ENCODE data around the gene TPM2. TPM values are rescaled to one million over a fixed set of nuclear protein-coding genes. Genes with fewer than 3 reads are reported as not detected.

Gene TPM2
- total RNA-seq (218 TPM), polyA plus RNA-seq (ENCODE audit: insufficient read depth, low read depth, low replicate concordance) (287 TPM)
- long read RNA-seq, donor 1, transcript TPM2-203 (9 exons, 1,183 nt) = major isoform, 24 of 77 reads
- long read RNA-seq, donor 1, transcript TPM2-201 (9 exons, 1,018 nt) = minor isoform, 11 of 77 reads
- long read RNA-seq, donor 1, partial matches to known transcripts = 31 of 77 reads
- long read RNA-seq, donor 1, other reads (novel, unspliced or antisense) = 5 of 77 reads
- long read RNA-seq, donor 2, transcript TPM2-203 (9 exons, 1,183 nt) = major isoform, 27 of 72 reads
- long read RNA-seq, donor 2, transcript TPM2-201 (9 exons, 1,018 nt) = minor isoform, 6 of 72 reads
- long read RNA-seq, donor 2, partial matches to known transcripts = 39 of 72 reads
- long read RNA-seq, donor 2, other reads (novel, unspliced or antisense) = 0 of 72 reads
- long read RNA-seq, donor 3, transcript TPM2-203 (9 exons, 1,183 nt) = major isoform, 19 of 54 reads
- long read RNA-seq, donor 3, transcript TPM2-201 (9 exons, 1,018 nt) = minor isoform, 6 of 54 reads
- long read RNA-seq, donor 3, partial matches to known transcripts = 24 of 54 reads
- long read RNA-seq, donor 3, other reads (novel, unspliced or antisense) = 0 of 54 reads
- long read RNA-seq, donor 4, transcript TPM2-203 (9 exons, 1,183 nt) = major isoform, 22 of 30 reads
- long read RNA-seq, donor 4, partial matches to known transcripts = 5 of 30 reads
- long read RNA-seq, donor 4, other reads (novel, unspliced or antisense) = 0 of 30 reads
- long read RNA-seq, donor 5, partial matches to known transcripts = 0 of 1 reads
- long read RNA-seq, donor 5, other reads (novel, unspliced or antisense) = 0 of 1 reads
- long read RNA-seq, donor 6, transcript TPM2-201 (9 exons, 1,018 nt) = minor isoform, 8 of 179 reads
- long read RNA-seq, donor 6, transcript TPM2-203 (9 exons, 1,183 nt) = major isoform, 60 of 179 reads
- long read RNA-seq, donor 6, partial matches to known transcripts = 99 of 179 reads
- long read RNA-seq, donor 6, other reads (novel, unspliced or antisense) = 9 of 179 reads
- long read RNA-seq, donor 7, transcript TPM2-203 (9 exons, 1,183 nt) = major isoform, 60 of 108 reads
- long read RNA-seq, donor 7, partial matches to known transcripts = 19 of 108 reads
- long read RNA-seq, donor 7, other reads (novel, unspliced or antisense) = 26 of 108 reads
- long read RNA-seq, donor 8, transcript TPM2-201 (9 exons, 1,018 nt) = minor isoform, 9 of 72 reads
- long read RNA-seq, donor 8, transcript TPM2-203 (9 exons, 1,183 nt) = major isoform, 18 of 72 reads
- long read RNA-seq, donor 8, partial matches to known transcripts = 44 of 72 reads
- long read RNA-seq, donor 8, other reads (novel, unspliced or antisense) = 0 of 72 reads
- long read RNA-seq, donor 9, transcript TPM2-203 (9 exons, 1,183 nt) = major isoform, 14 of 31 reads
- long read RNA-seq, donor 9, partial matches to known transcripts = 13 of 31 reads
- long read RNA-seq, donor 9, other reads (novel, unspliced or antisense) = 0 of 31 reads
- long read RNA-seq, donor 10, transcript TPM2-203 (9 exons, 1,183 nt) = major isoform, 22 of 81 reads
- long read RNA-seq, donor 10, transcript TPM2-201 (9 exons, 1,018 nt) = minor isoform, 5 of 81 reads
- long read RNA-seq, donor 10, partial matches to known transcripts = 53 of 81 reads
- long read RNA-seq, donor 10, other reads (novel, unspliced or antisense) = 0 of 81 reads

DNA sequence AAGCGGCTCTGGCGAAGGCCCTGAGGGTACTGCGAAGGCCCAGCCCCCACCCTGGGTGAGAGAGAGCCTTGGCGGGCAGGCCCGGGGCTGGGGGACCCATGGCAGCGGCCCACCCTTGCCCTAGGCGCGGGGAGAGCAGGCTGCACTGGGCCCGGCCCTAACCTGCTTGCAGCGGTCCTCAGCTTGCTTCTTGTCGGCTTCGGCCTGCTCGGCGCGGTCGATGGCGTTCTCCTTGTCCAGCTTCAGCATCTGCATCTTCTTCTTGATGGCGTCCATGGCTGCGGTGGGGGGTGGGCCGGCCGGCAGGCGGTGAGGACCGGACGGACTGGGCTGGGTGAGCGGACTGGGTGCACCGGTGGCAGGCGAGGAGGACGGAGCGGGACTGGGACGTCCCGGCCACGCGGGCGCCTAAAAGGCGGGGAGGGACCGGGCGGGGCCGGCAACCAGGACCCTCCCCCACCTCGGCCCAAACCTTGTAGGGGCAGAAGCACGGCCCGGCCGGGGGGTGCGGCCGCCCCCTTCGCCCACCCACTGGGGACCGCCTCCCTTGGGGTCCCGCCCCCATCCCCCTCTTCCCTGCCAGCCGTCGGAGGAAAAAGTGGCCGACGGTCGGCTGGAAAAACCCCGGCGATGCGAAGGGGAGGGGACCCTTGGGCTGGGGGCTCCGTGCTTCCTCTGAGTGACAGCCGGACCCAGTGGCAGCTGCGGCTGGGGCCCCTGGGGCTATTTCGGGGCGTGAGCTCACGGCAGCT is at the start of gene TPM2:
TSS of gene TPM2 (minus strand) at position 384 of the 752 bp plus-strand sequence. CDS start at position 276, 108 bp downstream.
- intact Hi-C loops (cut with DNase I) = no loop called here
- Histone ChIP-seq H3K9ac (ENCODE audit: low read length in 3 of 3) (peak within 1 kb of the TSS; percentile 10 to 69 (median 55)), H3K9me3 (ENCODE audit: control insufficient read depth in 2 of 3, insufficient read depth in 1 of 3, low read length in 3 of 3) (no peaks in the 10 kb centered on the region), H3K4me1 (ENCODE audit: control insufficient read depth in 2 of 3, insufficient read depth in 2 of 3, low read depth in 1 of 3, low read length in 3 of 3) (peaks cover 0 to 6% (median 0%) of the 10 kb centered on the region in 3 donors), H3K36me3 (ENCODE audit: control insufficient read depth in 2 of 3, insufficient read depth in 3 of 3, low read length in 3 of 3) (peaks cover 0 to 2% (median 0%) of the 10 kb centered on the region in 3 donors), H3K27me3 (ENCODE audit: control insufficient read depth, insufficient read depth, low read length) (no peaks in the 10 kb centered on the region), H3K4me3 (ENCODE audit: low read length in 3 of 3) (peak within 1 kb of the TSS; percentile 45 to 74 (median 66)), H3K27ac (ENCODE audit: low read depth in 2 of 2, low read length in 2 of 2) (peak within 1 kb of the TSS; percentile 85 to 95)
- DNase-seq (peak in 4 of 5 donors; percentile 57 to 95 (median 79)), FAIRE-seq (no peak)
- TF ChIP-seq, protein P1, sequence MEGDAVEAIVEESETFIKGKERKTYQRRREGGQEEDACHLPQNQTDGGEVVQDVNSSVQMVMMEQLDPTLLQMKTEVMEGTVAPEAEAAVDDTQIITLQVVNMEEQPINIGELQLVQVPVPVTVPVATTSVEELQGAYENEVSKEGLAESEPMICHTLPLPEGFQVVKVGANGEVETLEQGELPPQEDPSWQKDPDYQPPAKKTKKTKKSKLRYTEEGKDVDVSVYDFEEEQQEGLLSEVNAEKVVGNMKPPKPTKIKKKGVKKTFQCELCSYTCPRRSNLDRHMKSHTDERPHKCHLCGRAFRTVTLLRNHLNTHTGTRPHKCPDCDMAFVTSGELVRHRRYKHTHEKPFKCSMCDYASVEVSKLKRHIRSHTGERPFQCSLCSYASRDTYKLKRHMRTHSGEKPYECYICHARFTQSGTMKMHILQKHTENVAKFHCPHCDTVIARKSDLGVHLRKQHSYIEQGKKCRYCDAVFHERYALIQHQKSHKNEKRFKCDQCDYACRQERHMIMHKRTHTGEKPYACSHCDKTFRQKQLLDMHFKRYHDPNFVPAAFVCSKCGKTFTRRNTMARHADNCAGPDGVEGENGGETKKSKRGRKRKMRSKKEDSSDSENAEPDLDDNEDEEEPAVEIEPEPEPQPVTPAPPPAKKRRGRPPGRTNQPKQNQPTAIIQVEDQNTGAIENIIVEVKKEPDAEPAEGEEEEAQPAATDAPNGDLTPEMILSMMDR (IDR thresholded peaks at IDR 0.05; ENCODE audit: borderline replicate concordance, extremely low read depth, insufficient read depth) = no peak

DNA sequence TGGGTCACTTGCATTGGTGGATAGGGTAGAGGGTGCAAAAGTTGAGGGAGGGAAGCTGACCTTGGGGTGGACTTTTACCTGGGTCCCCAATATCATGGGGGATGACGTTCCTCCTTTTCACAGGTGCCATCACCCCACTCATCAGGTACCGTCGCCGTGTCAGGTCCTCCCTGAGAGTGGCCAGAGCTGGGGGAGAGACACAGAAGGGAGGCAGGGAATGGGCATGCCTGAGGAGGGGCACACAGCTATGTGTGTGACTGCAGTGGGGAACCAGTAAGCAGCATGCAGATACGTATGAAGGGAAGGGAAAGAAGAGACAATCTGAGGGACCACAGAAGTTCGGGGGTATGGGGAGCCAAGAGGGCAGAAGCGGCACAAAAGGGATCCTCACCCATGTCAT is 49.2 kb upstream of the TPM2 start:
- Histone ChIP-seq H3K4me3 (ENCODE audit: low read length in 3 of 3) (no peak overlapping the region), H3K9ac (ENCODE audit: low read length in 3 of 3) (no peak overlapping the region), H3K9me3 (ENCODE audit: control insufficient read depth in 2 of 3, insufficient read depth in 1 of 3, low read length in 3 of 3) (no peaks in the 10 kb centered on the region), H3K27me3 (ENCODE audit: control insufficient read depth, insufficient read depth, low read length) (no peaks in the 10 kb centered on the region), H3K36me3 (ENCODE audit: control insufficient read depth in 2 of 3, insufficient read depth in 3 of 3, low read length in 3 of 3) (peaks cover 21 to 94% (median 70%) of the 10 kb centered on the region in 3 donors), H3K27ac (ENCODE audit: low read depth in 2 of 2, low read length in 2 of 2) (no peak overlapping the region), H3K4me1 (ENCODE audit: control insufficient read depth in 2 of 3, insufficient read depth in 2 of 3, low read depth in 1 of 3, low read length in 3 of 3) (peaks cover 0 to 2% (median under 1%) of the 10 kb centered on the region in 3 donors)
- intact Hi-C loops (cut with DNase I) = no loop called here
- FAIRE-seq = no peak
- TF ChIP-seq, protein P1 (IDR thresholded peaks at IDR 0.05; ENCODE audit: borderline replicate concordance, extremely low read depth, insufficient read depth) = no peak
- no peak for DNase-seq

Measured in kidney (tissue), 22 donors.